ENCODE data around the gene UCN.

The UCN gene

DNA sequence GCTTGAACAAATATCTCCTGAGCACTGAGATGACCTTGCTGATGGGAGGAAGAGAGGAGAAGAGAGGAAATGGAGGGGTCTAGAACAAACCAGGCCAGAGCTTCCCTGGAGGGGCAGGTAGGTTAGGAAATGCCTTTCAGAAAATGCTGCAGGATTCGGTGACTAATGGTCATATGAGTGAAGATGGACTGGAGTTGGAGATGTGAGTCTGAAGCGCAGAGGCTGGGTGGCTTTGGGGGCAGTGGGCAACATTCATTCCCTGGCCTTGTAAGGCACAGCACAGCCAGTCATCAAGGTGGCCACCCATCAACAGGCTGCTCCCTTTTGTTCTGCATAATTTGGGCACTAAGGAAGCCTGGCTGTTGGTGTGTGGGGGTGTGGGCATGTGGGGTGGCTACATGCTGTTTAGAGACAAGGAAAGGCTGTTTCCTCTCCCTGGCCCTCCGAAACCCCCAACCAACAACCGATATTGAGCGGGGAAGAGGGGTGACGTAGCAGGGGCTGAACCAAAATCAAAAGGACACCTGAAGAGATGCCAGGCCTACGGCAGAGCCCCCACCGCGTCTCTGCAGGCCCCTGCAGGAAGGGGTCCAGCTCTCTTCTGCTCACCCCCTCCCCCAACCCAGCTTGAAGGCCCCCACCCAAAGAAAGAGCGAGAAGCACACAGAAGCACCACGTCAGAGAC, 46.9 kb downstream of the UCN start:
- no peak for DNase-seq (ENCODE audit: low read depth)

DNA sequence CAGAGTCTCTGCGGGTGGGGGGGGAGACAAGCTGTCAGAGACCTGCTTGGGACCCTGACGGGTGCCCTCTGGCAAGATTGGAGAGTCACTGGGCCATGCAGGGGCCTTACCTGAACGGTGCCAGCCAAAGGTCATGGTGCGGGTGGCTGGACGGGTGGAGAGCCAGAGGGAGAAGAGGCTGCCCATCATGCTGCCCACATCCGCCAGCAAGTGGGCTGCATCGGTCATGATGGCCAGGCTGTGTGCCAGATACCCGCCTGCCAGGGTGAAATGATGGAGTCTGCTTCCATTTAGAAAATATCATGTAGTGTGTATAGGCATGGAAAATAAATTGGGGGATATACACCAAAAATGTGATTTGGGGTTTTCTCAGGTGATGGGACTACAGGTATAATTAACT, 50.2 kb downstream of the UCN start:
- no peak for DNase-seq (ENCODE audit: low read depth)

Data from GM04504 (cell line).